Panc1 (cell line): Measurements from ENCODE around the gene TEX35.

Experiments
- CTCF ChIP-seq: fragments of 450-650 bp; IDR thresholded peaks from 2 replicates; pipeline ENCODE4 v1.5.1; 2017; ENCODE audit warnings: mild to moderate bottlenecking
- POLR2AphosphoS5 ChIP-seq: IDR thresholded peaks from 2 replicates; pipeline ENCODE4 v1.6.1; 2012; ENCODE audit warnings: mild to moderate bottlenecking, low read depth, low read length, moderate library complexity
- REST ChIP-seq, 2 experiments: IDR thresholded peaks; 2 replicates each; pipeline ENCODE4 v1.6.1; 2011 to 2012; ENCODE audit warnings: low read depth in 2 of 2, control low read depth in 1 of 2, low read length in 1 of 2, mild to moderate bottlenecking in 1 of 2, moderate library complexity in 1 of 2; ENCODE audit not compliant: insufficient read depth in 1 of 2
- SIN3A ChIP-seq: IDR thresholded peaks from 2 replicates; pipeline ENCODE4 v1.6.1; 2012; ENCODE audit warnings: low read depth, mild to moderate bottlenecking, low read length, moderate library complexity, borderline replicate concordance; ENCODE audit not compliant: insufficient read depth
- TCF7L2 ChIP-seq: IDR thresholded peaks from 2 replicates; pipeline ENCODE4 v1.6.1; 2011; ENCODE audit warnings: mild to moderate bottlenecking, low read depth, low read length, inconsistent platforms

GRCh38 chr1:178527117-178527516, 14.2 kb downstream of the TEX35 start:
- no peak for TF ChIP-seq CTCF
- no peak for TF ChIP-seq POLR2AphosphoS5
- TF ChIP-seq SIN3A: no peak
- no peak for TF ChIP-seq TCF7L2
- TF ChIP-seq REST (IDR thresholded peaks at IDR 0.05; ENCODE audit: insufficient read depth in 1 of 2, low read depth in 2 of 2, low read length in 1 of 2): no peak
